C4-2B (cell line): ENCODE results near the gene ZNRF3.

Source experiments
- CTCF ChIP-seq: fragments of 450-650 bp; conservative IDR thresholded peaks from 2 replicates; pipeline ENCODE4 v1.5.1; 2017; ENCODE audit warnings: mild to moderate bottlenecking
- ZFX ChIP-seq: fragments of 450-650 bp; IDR thresholded peaks from 2 replicates; pipeline ENCODE4 v1.6.1; 2017

GRCh38 chr22:28920757-28921584 is 37.6 kb downstream of the ZNRF3 start:
- no peak for TF ChIP-seq CTCF
- no peak for TF ChIP-seq ZFX
